Omental fat pad (tissue), 4 donors: ENCODE results near the gene CNTNAP2. TPM values are rescaled to one million over a fixed set of nuclear protein-coding genes. Genes with fewer than 3 reads are reported as not detected.

ENCODE experiments used
- ATAC-seq: fragments of 150-250 bp; one replicate; pipeline ENCODE4 v1.9.1; 2016; ENCODE audit warnings: mild to moderate bottlenecking, moderate library complexity; ENCODE audit not compliant: low FRiP score
- DNase-seq: peaks from one replicate; pipeline ENCODE4 v3.0.0-alpha.2; 2019; ENCODE audit warnings: low spot score
- total RNA-seq, 4 donors: library from RNA; depleted of rRNA; stranded (reverse); fragments of >200 nt; gene quantifications; one replicate each; pipeline ENCODE4 v1.1.0, GENCODE V29; 2016
- TF ChIP-seq, protein P1 (sequence below), 3 donors: fragments of 450-650 bp; IDR thresholded peaks; one replicate each; pipeline ENCODE4 v1.5.1; 2016 to 2017; ENCODE audit warnings: antibody characterized with exemption in 3 of 3, mild to moderate bottlenecking in 3 of 3, moderate library complexity in 2 of 3

The CNTNAP2 gene
- total RNA-seq, 4 donors from 2014 or later = 0.38 to 1.5 (median 1.1) TPM; not detected in 1

- TF ChIP-seq, protein P1, sequence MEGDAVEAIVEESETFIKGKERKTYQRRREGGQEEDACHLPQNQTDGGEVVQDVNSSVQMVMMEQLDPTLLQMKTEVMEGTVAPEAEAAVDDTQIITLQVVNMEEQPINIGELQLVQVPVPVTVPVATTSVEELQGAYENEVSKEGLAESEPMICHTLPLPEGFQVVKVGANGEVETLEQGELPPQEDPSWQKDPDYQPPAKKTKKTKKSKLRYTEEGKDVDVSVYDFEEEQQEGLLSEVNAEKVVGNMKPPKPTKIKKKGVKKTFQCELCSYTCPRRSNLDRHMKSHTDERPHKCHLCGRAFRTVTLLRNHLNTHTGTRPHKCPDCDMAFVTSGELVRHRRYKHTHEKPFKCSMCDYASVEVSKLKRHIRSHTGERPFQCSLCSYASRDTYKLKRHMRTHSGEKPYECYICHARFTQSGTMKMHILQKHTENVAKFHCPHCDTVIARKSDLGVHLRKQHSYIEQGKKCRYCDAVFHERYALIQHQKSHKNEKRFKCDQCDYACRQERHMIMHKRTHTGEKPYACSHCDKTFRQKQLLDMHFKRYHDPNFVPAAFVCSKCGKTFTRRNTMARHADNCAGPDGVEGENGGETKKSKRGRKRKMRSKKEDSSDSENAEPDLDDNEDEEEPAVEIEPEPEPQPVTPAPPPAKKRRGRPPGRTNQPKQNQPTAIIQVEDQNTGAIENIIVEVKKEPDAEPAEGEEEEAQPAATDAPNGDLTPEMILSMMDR (IDR thresholded peaks at IDR 0.05) = no peak
- DNase-seq (no peak), ATAC-seq (no peak)
Measured at GRCh38 chr7:147231275-147231674, 1114.7 kb downstream of the CNTNAP2 start.

- no peak for DNase-seq
- TF ChIP-seq, protein P1 (IDR thresholded peaks at IDR 0.05) = no peak
- no peak for ATAC-seq
Measured at GRCh38 chr7:147235645-147236382, 1119.2 kb downstream of the CNTNAP2 start.

DNA sequence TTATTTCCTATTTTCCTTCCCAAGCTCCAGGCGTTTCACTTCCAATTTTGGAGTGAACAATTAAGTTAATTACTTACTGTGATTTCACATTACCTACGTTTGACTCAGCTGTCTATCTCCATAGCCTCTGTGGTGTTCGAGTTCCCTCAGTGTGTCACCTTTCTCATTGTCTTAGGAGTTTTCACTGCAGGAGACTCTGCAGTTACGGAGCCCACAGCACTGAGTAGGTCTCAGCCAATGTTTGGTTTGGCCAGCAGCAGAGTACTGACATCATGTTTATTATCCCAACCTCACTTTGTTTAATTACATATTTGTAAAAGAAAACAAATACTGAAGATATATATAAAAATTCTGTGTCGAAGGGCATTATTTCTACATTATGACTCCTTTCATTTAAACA lies 1123.9 kb downstream of the CNTNAP2 start:
- ATAC-seq (no peak), DNase-seq (no peak)
- TF ChIP-seq, protein P1 (IDR thresholded peaks at IDR 0.05) = no peak

DNA sequence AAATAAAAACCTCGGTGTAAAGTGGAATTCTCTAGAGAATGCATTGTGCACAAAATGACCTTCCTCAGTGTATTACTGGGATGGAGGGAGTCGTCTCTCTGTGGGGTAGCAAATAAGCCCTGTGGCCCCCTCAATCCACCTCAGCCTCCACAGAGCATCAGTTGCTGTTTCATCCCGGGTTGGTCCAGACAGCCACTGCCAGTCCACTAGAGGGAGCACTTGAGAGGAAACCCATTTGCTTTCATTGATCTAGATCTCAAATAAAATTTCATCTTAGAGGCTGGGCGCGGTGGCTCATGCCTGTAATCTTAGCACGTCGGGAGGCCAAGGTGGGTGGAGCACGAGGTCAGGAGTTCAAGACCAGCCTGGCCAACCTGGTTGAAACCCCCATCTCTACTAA lies 1128.7 kb downstream of the CNTNAP2 start:
- TF ChIP-seq, protein P1 (IDR thresholded peaks at IDR 0.05) = no peak
- no peak for ATAC-seq
- DNase-seq = no peak

- ATAC-seq (no peak), DNase-seq (no peak)
- TF ChIP-seq, protein P1 (IDR thresholded peaks at IDR 0.05) = no peak
Measured at GRCh38 chr7:147249956-147250355, 1133.4 kb downstream of the CNTNAP2 start.

- ATAC-seq = no peak
- TF ChIP-seq, protein P1 (IDR thresholded peaks at IDR 0.05) = no peak
- no peak for DNase-seq
Measured at GRCh38 chr7:147251751-147252325, 1135.2 kb downstream of the CNTNAP2 start.

GRCh38 chr7:147261693-147262092 lies 1145.1 kb downstream of the CNTNAP2 start:
- TF ChIP-seq, protein P1 (IDR thresholded peaks at IDR 0.05) = no peak
- ATAC-seq (no peak), DNase-seq (no peak)
